ENCODE measurements around the gene QTRT2.

The QTRT2 gene

GRCh38 chr3:114127517-114127916 is 71.0 kb downstream of the QTRT2 start:
- DNase-seq = no peak

GRCh38 chr3:114128231-114128630 is 71.7 kb downstream of the QTRT2 start:
- DNase-seq = no peak

DNA sequence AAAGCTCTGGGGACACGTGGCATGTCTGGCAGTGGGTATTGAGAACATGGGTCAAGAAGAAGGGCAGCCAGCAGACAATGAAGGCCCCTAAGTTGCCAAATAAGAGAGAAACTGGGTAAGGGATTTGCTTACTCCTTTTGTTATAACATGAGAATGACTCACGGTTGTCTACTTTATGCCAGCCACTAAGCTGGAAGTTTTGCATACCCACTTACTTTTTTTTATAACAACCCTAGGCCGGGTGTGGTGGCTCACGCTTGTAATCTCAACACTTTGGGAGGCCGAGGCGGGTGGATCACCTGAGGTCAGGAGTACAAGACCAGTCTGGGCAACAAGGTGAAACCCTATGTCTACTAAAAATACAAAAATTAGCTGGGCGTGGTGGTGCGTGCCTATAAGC is 72.3 kb downstream of the QTRT2 start:
- no peak for DNase-seq

GRCh38 chr3:114132500-114132899 is 76.0 kb downstream of the QTRT2 start:
- DNase-seq = no peak

DNA sequence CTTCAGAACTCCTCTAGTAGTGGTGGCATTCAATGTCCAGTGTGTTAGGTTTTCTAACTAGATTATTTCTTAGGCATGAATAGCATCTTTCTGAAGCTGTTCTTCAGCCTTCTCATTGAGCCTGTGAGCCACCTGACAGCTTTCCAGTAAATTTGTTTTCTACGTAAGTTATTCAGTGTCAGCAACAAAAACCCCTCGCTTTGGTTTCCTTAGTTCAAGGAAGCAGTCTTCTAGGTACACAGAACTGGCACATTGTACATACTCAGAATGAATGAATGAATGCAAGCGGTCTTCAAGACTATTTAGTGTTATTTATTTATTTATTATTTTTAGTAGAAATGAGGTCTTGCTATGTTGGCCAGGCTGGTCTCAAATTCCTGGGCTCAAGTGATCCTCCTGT is 77.4 kb downstream of the QTRT2 start:
- no peak for DNase-seq

Measured in stimulated activated CD4-positive, alpha-beta T cell treated with anti-CD3 and anti-CD28 coated beads, Interleukin-2, amount 100 ng/mL, for 24 hours (primary cell).